Purkinje cell (primary cell): ENCODE data around the gene L1CAM. TPM values are rescaled to one million over a fixed set of nuclear protein-coding genes. Genes with fewer than 3 reads are reported as not detected.

Source experiments
- polyA plus RNA-seq: library from polyadenylated mRNA; unstranded; fragments of >200 nt; fragmentation: Nextera tagmentation; gene quantifications from 2 replicates; pipeline ENCODE4 v1.2.1, GENCODE V29; 2014

The L1CAM gene
- 6.9 and 7.2 TPM in 2 replicates for polyA plus RNA-seq

GRCh38 chrX:153885968-153886903 is at the start of gene L1CAM:
TSS of gene L1CAM (minus strand) at chrX:153886173. CDS start at chrX:153875836, 10,337 bp downstream.

GRCh38 chrX:153934762-153935325 is 48.9 kb upstream of the L1CAM start, which contains the start of gene NAA10:
TSS of gene NAA10 (minus strand) at chrX:153935037. CDS start at chrX:153934904, 133 bp downstream.

GRCh38 chrX:153925739-153926551 is 40.0 kb upstream of the L1CAM start, which contains the start of gene ARHGAP4:
TSS of gene ARHGAP4 (minus strand) at chrX:153926264. CDS start at chrX:153926202, 62 bp downstream.

GRCh38 chrX:153903991-153904957 is 18.3 kb upstream of the L1CAM start, which contains the start of gene AVPR2:
TSS of gene AVPR2 (plus strand) at chrX:153904673. CDS start at chrX:153905146, 473 bp downstream.

GRCh38 chrX:153829799-153830639 is 56.0 kb downstream of the L1CAM start, which contains the start of gene PDZD4:
TSS of gene PDZD4 (minus strand) at chrX:153830544. CDS start at chrX:153830298, 246 bp downstream.

Other genes starting within 250 kb of the L1CAM start
- gene DUSP9, start 239.0 kb downstream of the L1CAM start, polyA plus RNA-seq: not detected in 2 replicates
- 1.4 TPM in 1 of 2 replicates, not detected in the other for gene PNCK, start 212.4 kb downstream of the L1CAM start, polyA plus RNA-seq
- gene SLC6A8, start 198.2 kb downstream of the L1CAM start, polyA plus RNA-seq: 0.39 and 0.70 TPM in 2 replicates
- 151 and 213 TPM in 2 replicates for gene BCAP31, start 161.8 kb downstream of the L1CAM start, polyA plus RNA-seq
- 0.07 and 2.8 TPM in 2 replicates for gene ABCD1, start 161.3 kb downstream of the L1CAM start, polyA plus RNA-seq
- not detected in 2 replicates for gene PLXNB3, start 121.9 kb downstream of the L1CAM start, polyA plus RNA-seq
- gene SRPK3, start 105.1 kb downstream of the L1CAM start, polyA plus RNA-seq: 2.0 TPM in 1 of 2 replicates, not detected in the other
- 85.8 and 95.3 TPM in 2 replicates for gene IDH3G, start 91.8 kb downstream of the L1CAM start, polyA plus RNA-seq
- 580 and 718 TPM in 2 replicates for gene SSR4, start 91.5 kb downstream of the L1CAM start, polyA plus RNA-seq
- gene PDZD4, start 55.6 kb downstream of the L1CAM start, polyA plus RNA-seq: 0.43 and 2.1 TPM in 2 replicates
- gene AVPR2, start 18.5 kb upstream of the L1CAM start, polyA plus RNA-seq: not detected in 2 replicates
- gene ARHGAP4, start 40.1 kb upstream of the L1CAM start, polyA plus RNA-seq: not detected in 2 replicates
- gene NAA10, start 48.9 kb upstream of the L1CAM start, polyA plus RNA-seq: 53.4 and 55.0 TPM in 2 replicates
- gene RENBP, start 58.5 kb upstream of the L1CAM start, polyA plus RNA-seq: not detected in 2 replicates
- 4.1 and 5.5 TPM in 2 replicates for gene HCFC1, start 85.6 kb upstream of the L1CAM start, polyA plus RNA-seq
- gene TMEM187, start 86.6 kb upstream of the L1CAM start, polyA plus RNA-seq: 1.6 and 5.4 TPM in 2 replicates
- 2.4 and 3.6 TPM in 2 replicates for gene IRAK1, start 133.7 kb upstream of the L1CAM start, polyA plus RNA-seq
- gene MECP2, start 211.5 kb upstream of the L1CAM start, polyA plus RNA-seq: 4.3 and 6.9 TPM in 2 replicates